OCI-LY7 (cell line): ENCODE results near the gene SPOP. TPM values are rescaled to one million over a fixed set of nuclear protein-coding genes. Genes with fewer than 3 reads are reported as not detected.
A peak's percentile ranks its signal among the peaks of the same experiment; 100 is the strongest.

Experiments
- BruUV-seq: library from RNA; stranded (reverse); fragments of 400-500 nt; replicated peaks from 2 replicates; lab custom pipeline; 2021; lab: Mats Ljungman, UMichigan
- CTCF ChIA-PET: fragments of 300-600 bp; sonication (Branson Sonifier 250); formaldehyde crosslinking; loops from one replicate; lab custom pipeline; 2022; ENCODE audit warnings: antibody characterized with exemption; ENCODE audit not compliant: unreplicated experiment; lab: Charles Lee
- POLR2A ChIA-PET: fragments of 300-600 bp; sonication (Branson Sonifier 250); formaldehyde crosslinking; loops from one replicate; lab custom pipeline; 2022; ENCODE audit warnings: antibody characterized with exemption; lab: Charles Lee
- DNase-seq: peaks from one replicate; pipeline ENCODE4 v3.0.0-alpha.2; 2015; ENCODE audit warnings: low spot score
- H2AFZ ChIP-seq: fragments of 200-600 bp; sonication (generic), shearing (Covaris generic); 2 replicates; pipeline ENCODE4 v1.6.1; 2014; ENCODE audit warnings: mild to moderate bottlenecking, antibody characterized with exemption, low read length, moderate library complexity
- H3K27ac ChIP-seq: fragments of 200-600 bp; sonication (generic); 2 replicates; pipeline ENCODE4 v1.5.1; 2014; ENCODE audit warnings: mixed run types, low read depth, mild to moderate bottlenecking, moderate library complexity, low read length, inconsistent platforms; ENCODE audit not compliant: poor library complexity, severe bottlenecking
- H3K36me3 ChIP-seq: fragments of 200-600 bp; sonication (generic); 2 replicates; pipeline ENCODE4 v1.6.1; 2014; ENCODE audit warnings: mild to moderate bottlenecking, antibody characterized with exemption, low read length, moderate library complexity, mixed read lengths; ENCODE audit not compliant: insufficient read depth
- H3K4me1 ChIP-seq: fragments of 200-600 bp; sonication (generic); 2 replicates; pipeline ENCODE4 v1.5.1; 2014; ENCODE audit warnings: mild to moderate bottlenecking, low read length; ENCODE audit not compliant: insufficient read depth, poor library complexity, severe bottlenecking
- H3K4me2 ChIP-seq: fragments of 200-600 bp; sonication (generic); 2 replicates; pipeline ENCODE4 v1.6.1; 2014; ENCODE audit warnings: mild to moderate bottlenecking, low read length
- H3K4me3 ChIP-seq: fragments of 200-600 bp; sonication (generic); 2 replicates; pipeline ENCODE4 v1.5.1; 2014; ENCODE audit warnings: mild to moderate bottlenecking, low read depth, low read length; ENCODE audit not compliant: poor library complexity, severe bottlenecking
- H3K79me2 ChIP-seq: fragments of 200-600 bp; sonication (generic); 2 replicates; pipeline ENCODE4 v1.6.1; 2016; ENCODE audit warnings: low read depth, mild to moderate bottlenecking, low read length, moderate library complexity, mixed read lengths; ENCODE audit not compliant: insufficient read depth
- H3K9me2 ChIP-seq: fragments of 200-600 bp; sonication (generic); 2 replicates; pipeline ENCODE4 v1.6.1; 2016; ENCODE audit warnings: mild to moderate bottlenecking, low read length, mixed read lengths; ENCODE audit not compliant: insufficient read depth
- H3K9me3 ChIP-seq: fragments of 200-600 bp; sonication (generic); 2 replicates; pipeline ENCODE4 v1.6.1; 2014; ENCODE audit warnings: mild to moderate bottlenecking, mixed run types, low read length, mixed read lengths
- H4K20me1 ChIP-seq: fragments of 200-600 bp; sonication (generic); 2 replicates; pipeline ENCODE4 v1.6.1; 2014; ENCODE audit warnings: mild to moderate bottlenecking, antibody characterized with exemption, low read length, moderate library complexity, mixed read lengths; ENCODE audit not compliant: insufficient read depth
- EZH2phosphoT487 ChIP-seq: fragments of 200-600 bp; sonication (generic); IDR thresholded peaks from 2 replicates; pipeline ENCODE4 v1.6.1; 2018; ENCODE audit warnings: low read depth, borderline replicate concordance, mild to moderate bottlenecking, mixed run types, antibody characterized with exemption, low read length, moderate library complexity, mixed read lengths
- intact Hi-C: fragments of 100-400 bp; cut with micrococcal nuclease; formaldehyde crosslinking; loops from one replicate; pipeline ENCODE4 v1.10.0; 2022; ENCODE audit not compliant: unreplicated experiment
- total RNA-seq, 2 experiments: library from RNA; depleted of rRNA in 1 of 2; stranded (reverse); fragments of >200 nt in 1 of 2; shearing (Covaris generic) in 1 of 2; gene quantifications; 2 replicates each; pipeline ENCODE4 v1.2.3, GENCODE V29; 2014 to 2022
- TF ChIP-seq, protein P1 (sequence below): fragments of 200-600 bp; sonication (generic); conservative IDR thresholded peaks from 2 replicates; pipeline ENCODE4 v1.5.1; 2014; ENCODE audit warnings: mild to moderate bottlenecking, antibody characterized with exemption, low read length, moderate library complexity, mixed read lengths

Gene SPOP
- total RNA-seq, 2 experiments from 2014 or later, result 37.8 to 69.0 TPM

DNA sequence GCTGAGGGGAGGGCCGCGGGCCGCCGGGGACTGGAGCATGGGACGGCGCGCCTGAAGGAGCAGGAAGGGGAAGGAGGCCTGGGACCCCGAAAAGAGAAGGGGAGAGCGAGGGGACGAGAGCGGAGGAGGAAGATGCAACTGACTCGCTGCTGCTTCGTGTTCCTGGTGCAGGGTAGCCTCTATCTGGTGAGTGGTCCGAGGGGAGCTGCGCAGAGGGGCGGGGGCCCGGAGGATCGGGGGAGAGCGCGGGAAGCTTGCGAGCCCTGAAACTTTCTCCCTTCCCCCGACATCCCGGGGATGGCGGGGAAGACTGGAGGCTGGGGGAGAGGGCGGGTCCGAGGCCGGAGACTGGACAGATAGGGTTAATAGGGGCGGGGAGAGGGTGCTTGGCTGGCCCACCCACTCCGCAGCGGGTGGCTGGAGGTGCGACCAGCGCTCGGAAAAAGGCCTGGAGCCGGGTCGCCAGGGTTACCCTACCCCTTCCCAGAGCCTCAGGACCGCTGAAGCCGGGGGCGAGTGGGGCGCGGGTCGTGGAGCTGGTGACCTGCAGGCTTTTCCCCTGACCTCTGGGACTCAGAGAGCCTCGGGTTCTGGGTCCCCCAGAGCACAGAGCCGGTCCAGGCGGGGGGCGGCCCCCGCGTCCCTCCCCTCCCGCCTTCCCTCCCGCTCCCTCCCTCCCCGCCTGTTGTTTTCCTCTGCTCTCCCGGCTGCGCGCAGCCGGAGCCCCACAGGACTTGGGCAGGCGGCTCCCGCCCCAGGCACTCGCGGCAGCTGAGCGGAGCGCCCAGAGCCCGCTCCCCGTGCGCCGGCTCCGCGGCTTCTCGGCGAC lies 101.6 kb downstream of the SPOP start:
- Histone ChIP-seq H3K4me1 (peaks cover 10% of the 10 kb centered on the region), H3K36me3 (no peaks in the 10 kb centered on the region), H3K9me3 (no peaks in the 10 kb centered on the region), H4K20me1 (no peaks in the 10 kb centered on the region), H3K9me2 (no peaks in the 10 kb centered on the region), H3K79me2 (no peaks in the 10 kb centered on the region), H3K4me2 (peak overlapping the region; percentile 43; the same call in 1 of the 2 replicates), H2AFZ (no peak overlapping the region), H3K4me3 (peak overlapping the region; percentile 14), H3K27ac (no peak overlapping the region)
- no peak for DNase-seq
- intact Hi-C loops, result no loop called here
- TF ChIP-seq, protein P1, sequence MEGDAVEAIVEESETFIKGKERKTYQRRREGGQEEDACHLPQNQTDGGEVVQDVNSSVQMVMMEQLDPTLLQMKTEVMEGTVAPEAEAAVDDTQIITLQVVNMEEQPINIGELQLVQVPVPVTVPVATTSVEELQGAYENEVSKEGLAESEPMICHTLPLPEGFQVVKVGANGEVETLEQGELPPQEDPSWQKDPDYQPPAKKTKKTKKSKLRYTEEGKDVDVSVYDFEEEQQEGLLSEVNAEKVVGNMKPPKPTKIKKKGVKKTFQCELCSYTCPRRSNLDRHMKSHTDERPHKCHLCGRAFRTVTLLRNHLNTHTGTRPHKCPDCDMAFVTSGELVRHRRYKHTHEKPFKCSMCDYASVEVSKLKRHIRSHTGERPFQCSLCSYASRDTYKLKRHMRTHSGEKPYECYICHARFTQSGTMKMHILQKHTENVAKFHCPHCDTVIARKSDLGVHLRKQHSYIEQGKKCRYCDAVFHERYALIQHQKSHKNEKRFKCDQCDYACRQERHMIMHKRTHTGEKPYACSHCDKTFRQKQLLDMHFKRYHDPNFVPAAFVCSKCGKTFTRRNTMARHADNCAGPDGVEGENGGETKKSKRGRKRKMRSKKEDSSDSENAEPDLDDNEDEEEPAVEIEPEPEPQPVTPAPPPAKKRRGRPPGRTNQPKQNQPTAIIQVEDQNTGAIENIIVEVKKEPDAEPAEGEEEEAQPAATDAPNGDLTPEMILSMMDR, result no peak
- peak; percentile 89 for TF ChIP-seq EZH2phosphoT487
- POLR2A ChIA-PET, result no interaction called here
- CTCF ChIA-PET, result no interaction called here
- no TSS peak for BruUV-seq

DNA sequence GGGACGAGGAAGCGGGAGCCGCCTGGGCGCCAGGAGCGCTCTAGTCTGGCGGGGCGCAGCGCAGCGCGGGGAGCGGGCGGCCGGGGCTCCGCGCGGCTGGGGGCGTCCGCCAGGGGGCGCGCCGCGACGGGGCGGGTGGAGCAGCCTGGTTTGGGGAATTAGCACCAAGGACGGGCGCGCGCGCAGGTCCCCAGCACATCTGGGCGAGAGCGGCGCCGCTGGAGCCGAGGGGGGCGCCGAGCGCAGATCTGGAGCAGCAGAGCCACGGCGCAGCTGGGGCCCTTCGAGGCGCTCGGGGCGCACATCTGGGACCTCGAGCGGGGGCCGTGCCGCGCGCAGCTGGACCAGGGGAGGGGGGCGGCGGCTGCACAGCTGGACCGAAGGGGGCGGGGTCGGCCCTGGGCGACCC lies 102.2 kb downstream of the SPOP start, which contains the start of gene NXPH3:
Gene NXPH3, plus strand, starts transcription at position 193 of the 409 bp plus-strand sequence. CDS start 349 bp downstream, outside the sequence.
- intact Hi-C loops, result no loop called here
- ChIA-PET CTCF (no interaction called here), POLR2A (no interaction called here)
- Histone ChIP-seq H3K36me3 (no peaks in the 10 kb centered on the region), H4K20me1 (no peaks in the 10 kb centered on the region), H3K9me2 (no peaks in the 10 kb centered on the region), H3K79me2 (no peaks in the 10 kb centered on the region), H3K4me1 (peaks cover 10% of the 10 kb centered on the region), H3K27ac (no peak within 1 kb of the TSS), H3K9me3 (no peaks in the 10 kb centered on the region), H3K4me3 (peak within 1 kb of the TSS; percentile 31), H2AFZ (no peak within 1 kb of the TSS), H3K4me2 (peak within 1 kb of the TSS; percentile 43; the same call in 1 of the 2 replicates)
- no peak for TF ChIP-seq EZH2phosphoT487
- TF ChIP-seq, protein P1, result peak; percentile 63
- no TSS peak for BruUV-seq
- DNase-seq, result peak; percentile 41
